GM12878 (cell line): ENCODE data around the gene YIPF6.

ENCODE experiments used
- ASH2L ChIP-seq: fragments of 300-600, 200-600 bp; sonication (generic); IDR thresholded peaks from 2 replicates; pipeline ENCODE4 v1.6.1; 2017; ENCODE audit warnings: low read depth, mild to moderate bottlenecking, borderline replicate concordance
- BACH1 ChIP-seq: fragments of 450-650 bp; IDR thresholded peaks from 2 replicates; pipeline ENCODE4 v1.6.1; 2017; ENCODE audit warnings: mild to moderate bottlenecking, borderline replicate concordance
- POLR2A ChIP-seq: IDR thresholded peaks from 2 replicates; pipeline ENCODE4 v1.6.1; 2011; ENCODE audit warnings: low read depth, mild to moderate bottlenecking, low read length
- POLR2AphosphoS2 ChIP-seq: IDR thresholded peaks from 2 replicates; pipeline ENCODE4 v1.6.1; 2011; ENCODE audit warnings: low read depth, mild to moderate bottlenecking, low read length, improper control_type of control experiment, moderate library complexity
- POLR2AphosphoS5 ChIP-seq: IDR thresholded peaks from 2 replicates; pipeline ENCODE4 v1.6.1; 2011; ENCODE audit warnings: mild to moderate bottlenecking, low read length, inconsistent platforms
- REST ChIP-seq: IDR thresholded peaks from 2 replicates; pipeline ENCODE4 v1.6.1; 2012; ENCODE audit warnings: mild to moderate bottlenecking, low read depth, low read length
- SMARCA5 ChIP-seq: fragments of 450-650 bp; IDR thresholded peaks from 2 replicates; pipeline ENCODE4 v1.6.1; 2017; ENCODE audit warnings: mild to moderate bottlenecking
- SREBF2 ChIP-seq: IDR thresholded peaks from 2 replicates; pipeline ENCODE4 v1.6.1; 2012; ENCODE audit warnings: mild to moderate bottlenecking, low read length
- TCF3 ChIP-seq: IDR thresholded peaks from 2 replicates; pipeline ENCODE4 v1.6.1; 2012; ENCODE audit warnings: low read depth, mild to moderate bottlenecking, low read length, borderline replicate concordance; ENCODE audit not compliant: insufficient read depth

GRCh38 chrX:68492583-68492982, 6.3 kb upstream of the YIPF6 start:
- TF ChIP-seq BACH1 (no peak), POLR2AphosphoS2 (no peak), TCF3 (no peak), REST (no peak), ASH2L (no peak), SREBF2 (no peak), POLR2AphosphoS5 (no peak), POLR2A (no peak), SMARCA5 (no peak)
